ENCODE data around the gene CEP135.

Gene CEP135

GRCh38 chr4:56028165-56028564 is 79.4 kb downstream of the CEP135 start:
- Histone ChIP-seq H3K27me3 (replicated peaks; ENCODE audit: control insufficient read depth, insufficient read depth, low read length) (no peaks in the 10 kb centered on the region), H3K9me3 (ENCODE audit: control insufficient read depth, low read length) (no peaks in the 10 kb centered on the region), H3K36me3 (ENCODE audit: control insufficient read depth, insufficient read depth, low read length, severe bottlenecking) (peaks cover 15% of the 10 kb centered on the region), H3K4me1 (ENCODE audit: control insufficient read depth, insufficient read depth, low read length) (no peaks in the 10 kb centered on the region), H3K4me3 (ENCODE audit: low read length) (no peak overlapping the region), H3K9ac (ENCODE audit: low read length) (no peak overlapping the region)
- DNase-seq (ENCODE audit: low read depth): no peak

- Histone ChIP-seq H3K36me3 (ENCODE audit: control insufficient read depth, insufficient read depth, low read length, severe bottlenecking) (no peaks in the 10 kb centered on the region), H3K9ac (ENCODE audit: low read length) (no peak overlapping the region), H3K27me3 (replicated peaks; ENCODE audit: control insufficient read depth, insufficient read depth, low read length) (peaks cover 16% of the 10 kb centered on the region), H3K4me1 (ENCODE audit: control insufficient read depth, insufficient read depth, low read length) (no peaks in the 10 kb centered on the region), H3K9me3 (ENCODE audit: control insufficient read depth, low read length) (no peaks in the 10 kb centered on the region), H3K4me3 (ENCODE audit: low read length) (no peak overlapping the region)
- DNase-seq (ENCODE audit: low read depth): no peak
Measured at GRCh38 chr4:56038487-56039162, 89.9 kb downstream of the CEP135 start.

GRCh38 chr4:56040842-56041241 is 92.1 kb downstream of the CEP135 start:
- H3K9me3 ChIP-seq (ENCODE audit: control insufficient read depth, low read length): no peaks in the 10 kb centered on the region
- no peak overlapping the region for H3K4me3 ChIP-seq (ENCODE audit: low read length)
- H3K4me1 ChIP-seq (ENCODE audit: control insufficient read depth, insufficient read depth, low read length): no peaks in the 10 kb centered on the region
- H3K27me3 ChIP-seq (replicated peaks; ENCODE audit: control insufficient read depth, insufficient read depth, low read length): peaks cover 16% of the 10 kb centered on the region
- H3K9ac ChIP-seq (ENCODE audit: low read length): no peak overlapping the region
- no peaks in the 10 kb centered on the region for H3K36me3 ChIP-seq (ENCODE audit: control insufficient read depth, insufficient read depth, low read length, severe bottlenecking)
- no peak for DNase-seq (ENCODE audit: low read depth)

- DNase-seq (ENCODE audit: low read depth): no peak
- Histone ChIP-seq H3K9ac (ENCODE audit: low read length) (no peak overlapping the region), H3K4me1 (ENCODE audit: control insufficient read depth, insufficient read depth, low read length) (no peaks in the 10 kb centered on the region), H3K36me3 (ENCODE audit: control insufficient read depth, insufficient read depth, low read length, severe bottlenecking) (no peaks in the 10 kb centered on the region), H3K27me3 (replicated peaks; ENCODE audit: control insufficient read depth, insufficient read depth, low read length) (peaks cover 16% of the 10 kb centered on the region), H3K4me3 (ENCODE audit: low read length) (no peak overlapping the region), H3K9me3 (ENCODE audit: control insufficient read depth, low read length) (no peaks in the 10 kb centered on the region)
Measured at GRCh38 chr4:56042225-56042624, 93.5 kb downstream of the CEP135 start.

- Histone ChIP-seq H3K9me3 (ENCODE audit: control insufficient read depth, low read length) (no peaks in the 10 kb centered on the region), H3K4me3 (ENCODE audit: low read length) (peak overlapping the region; percentile 78), H3K27me3 (replicated peaks; ENCODE audit: control insufficient read depth, insufficient read depth, low read length) (peaks cover 21% of the 10 kb centered on the region), H3K4me1 (ENCODE audit: control insufficient read depth, insufficient read depth, low read length) (peaks cover 8% of the 10 kb centered on the region), H3K9ac (ENCODE audit: low read length) (peak overlapping the region; percentile 51), H3K36me3 (ENCODE audit: control insufficient read depth, insufficient read depth, low read length, severe bottlenecking) (no peaks in the 10 kb centered on the region)
- peak; percentile 44 for DNase-seq (ENCODE audit: low read depth)
Measured at GRCh38 chr4:56048383-56048701, 99.6 kb downstream of the CEP135 start.

- Histone ChIP-seq H3K9ac (ENCODE audit: low read length) (peak overlapping the region; percentile 51), H3K4me1 (ENCODE audit: control insufficient read depth, insufficient read depth, low read length) (peaks cover 8% of the 10 kb centered on the region), H3K36me3 (ENCODE audit: control insufficient read depth, insufficient read depth, low read length, severe bottlenecking) (no peaks in the 10 kb centered on the region)
Measured at GRCh38 chr4:56048702-56049431, 100.1 kb downstream of the CEP135 start.

GRCh38 chr4:56050625-56051024 is 101.9 kb downstream of the CEP135 start:
- no peak overlapping the region for H3K4me3 ChIP-seq (ENCODE audit: low read length)
- peaks cover 9% of the 10 kb centered on the region for H3K4me1 ChIP-seq (ENCODE audit: control insufficient read depth, insufficient read depth, low read length)
- no peaks in the 10 kb centered on the region for H3K9me3 ChIP-seq (ENCODE audit: control insufficient read depth, low read length)
- no peak overlapping the region for H3K9ac ChIP-seq (ENCODE audit: low read length)
- DNase-seq (ENCODE audit: low read depth): peak; percentile 8
- H3K36me3 ChIP-seq (ENCODE audit: control insufficient read depth, insufficient read depth, low read length, severe bottlenecking): no peaks in the 10 kb centered on the region
- H3K27me3 ChIP-seq (replicated peaks; ENCODE audit: control insufficient read depth, insufficient read depth, low read length): peaks cover 21% of the 10 kb centered on the region

More at GRCh38 chr4:56048702-56049431, 100.1 kb downstream of the CEP135 start:
- Histone ChIP-seq H3K4me3 (ENCODE audit: low read length) (peak overlapping the region; percentile 78), H3K27me3 (replicated peaks; ENCODE audit: control insufficient read depth, insufficient read depth, low read length) (peaks cover 21% of the 10 kb centered on the region), H3K9me3 (ENCODE audit: control insufficient read depth, low read length) (no peaks in the 10 kb centered on the region)
- peak; percentile 81 for DNase-seq (ENCODE audit: low read depth)

- no peak overlapping the region for H3K9ac ChIP-seq (ENCODE audit: low read length)
- peaks cover 21% of the 10 kb centered on the region for H3K27me3 ChIP-seq (replicated peaks; ENCODE audit: control insufficient read depth, insufficient read depth, low read length)
- H3K36me3 ChIP-seq (ENCODE audit: control insufficient read depth, insufficient read depth, low read length, severe bottlenecking): no peaks in the 10 kb centered on the region
- peaks cover 10% of the 10 kb centered on the region for H3K4me1 ChIP-seq (ENCODE audit: control insufficient read depth, insufficient read depth, low read length)
- no peak overlapping the region for H3K4me3 ChIP-seq (ENCODE audit: low read length)
- no peaks in the 10 kb centered on the region for H3K9me3 ChIP-seq (ENCODE audit: control insufficient read depth, low read length)
- no peak for DNase-seq (ENCODE audit: low read depth)
Measured at GRCh38 chr4:56051029-56051709, 102.4 kb downstream of the CEP135 start.

- Histone ChIP-seq H3K4me1 (ENCODE audit: control insufficient read depth, insufficient read depth, low read length) (peaks cover 10% of the 10 kb centered on the region), H3K4me3 (ENCODE audit: low read length) (no peak overlapping the region), H3K9ac (ENCODE audit: low read length) (no peak overlapping the region), H3K36me3 (ENCODE audit: control insufficient read depth, insufficient read depth, low read length, severe bottlenecking) (no peaks in the 10 kb centered on the region), H3K27me3 (replicated peaks; ENCODE audit: control insufficient read depth, insufficient read depth, low read length) (peaks cover 21% of the 10 kb centered on the region), H3K9me3 (ENCODE audit: control insufficient read depth, low read length) (no peaks in the 10 kb centered on the region)
- no peak for DNase-seq (ENCODE audit: low read depth)
Measured at GRCh38 chr4:56051710-56052075, 102.9 kb downstream of the CEP135 start.

GRCh38 chr4:56052481-56052880 is 103.7 kb downstream of the CEP135 start:
- H3K9ac ChIP-seq (ENCODE audit: low read length): no peak overlapping the region
- no peak overlapping the region for H3K4me3 ChIP-seq (ENCODE audit: low read length)
- H3K9me3 ChIP-seq (ENCODE audit: control insufficient read depth, low read length): no peaks in the 10 kb centered on the region
- H3K4me1 ChIP-seq (ENCODE audit: control insufficient read depth, insufficient read depth, low read length): peaks cover 10% of the 10 kb centered on the region
- H3K27me3 ChIP-seq (replicated peaks; ENCODE audit: control insufficient read depth, insufficient read depth, low read length): peaks cover 21% of the 10 kb centered on the region
- no peak for DNase-seq (ENCODE audit: low read depth)
- no peaks in the 10 kb centered on the region for H3K36me3 ChIP-seq (ENCODE audit: control insufficient read depth, insufficient read depth, low read length, severe bottlenecking)

- Histone ChIP-seq H3K36me3 (ENCODE audit: control insufficient read depth, insufficient read depth, low read length, severe bottlenecking) (no peaks in the 10 kb centered on the region), H3K4me3 (ENCODE audit: low read length) (no peak overlapping the region), H3K4me1 (ENCODE audit: control insufficient read depth, insufficient read depth, low read length) (peaks cover 10% of the 10 kb centered on the region), H3K9ac (ENCODE audit: low read length) (no peak overlapping the region), H3K27me3 (replicated peaks; ENCODE audit: control insufficient read depth, insufficient read depth, low read length) (peaks cover 21% of the 10 kb centered on the region), H3K9me3 (ENCODE audit: control insufficient read depth, low read length) (no peaks in the 10 kb centered on the region)
- DNase-seq (ENCODE audit: low read depth): no peak
Measured at GRCh38 chr4:56052966-56053365, 104.2 kb downstream of the CEP135 start.
